ENCODE results near the gene KLHL29. TPM values are rescaled to one million over a fixed set of nuclear protein-coding genes. Genes with fewer than 3 reads are reported as not detected.

The KLHL29 gene
- total RNA-seq, 1 experiment from 2014 or later: 2.4 TPM

- Histone ChIP-seq H2BK20ac (ENCODE audit: low read depth, low read length, poor library complexity, severe bottlenecking) (no peak overlapping the region), H4K5ac (ENCODE audit: insufficient read length, low read depth, low read length) (no peak overlapping the region), H4K8ac (replicated peaks; ENCODE audit: insufficient read length, low read depth, low read length) (no peak overlapping the region), H3K79me1 (ENCODE audit: insufficient read depth, low read depth, low read length, poor library complexity, severe bottlenecking) (no peaks in the 10 kb centered on the region), H3K4me1 (ENCODE audit: insufficient read depth, low read length) (no peaks in the 10 kb centered on the region), H3K56ac (ENCODE audit: insufficient read length, low read depth, low read length) (no peak overlapping the region), H2BK5ac (ENCODE audit: insufficient read length, low read length) (no peak overlapping the region), H3K18ac (ENCODE audit: insufficient read length, low read depth, low read length) (no peak overlapping the region), H3T11ph (ENCODE audit: low read length) (no peak overlapping the region), H3K23ac (ENCODE audit: insufficient read length, low read depth, low read length) (no peak overlapping the region), H3K4me2 (ENCODE audit: insufficient read depth, insufficient read length, low read length) (no peak overlapping the region), H3K9ac (ENCODE audit: extremely low read depth, insufficient read length, low read length) (no peak overlapping the region), H2AFZ (ENCODE audit: low read length) (no peak overlapping the region), H3K79me2 (ENCODE audit: insufficient read depth, low read length) (no peaks in the 10 kb centered on the region), H4K91ac (ENCODE audit: insufficient read length, low read depth, low read length) (no peak overlapping the region), H3K27ac (ENCODE audit: insufficient read length, low read depth, low read length) (no peak overlapping the region), H2AK5ac (ENCODE audit: insufficient read length, low read length) (no peak overlapping the region), H3K23me2 (ENCODE audit: insufficient read length, low read depth, low read length, poor library complexity, severe bottlenecking) (no peaks in the 10 kb centered on the region), H4K20me1 (ENCODE audit: control insufficient read depth, insufficient read depth, insufficient read length) (no peaks in the 10 kb centered on the region), H3K27me3 (ENCODE audit: insufficient read depth, low read length) (no peaks in the 10 kb centered on the region), H2BK15ac (ENCODE audit: low read depth, low read length) (no peak overlapping the region), H3K14ac (ENCODE audit: insufficient read depth, low read length) (no peak overlapping the region), H3K9me3 (ENCODE audit: control insufficient read depth, low read depth, low read length) (no peaks in the 10 kb centered on the region), H2BK120ac (ENCODE audit: low read depth, low read length, poor library complexity, severe bottlenecking) (no peak overlapping the region), H2BK12ac (ENCODE audit: insufficient read length, low read depth, low read length) (no peak overlapping the region), H3K4ac (ENCODE audit: low read depth, low read length) (no peak overlapping the region)
- TF ChIP-seq CTCF (conservative IDR thresholded peaks at IDR 0.05): no peak
- no CpG with 5 or more reads among the region's 10 CpGs for WGBS (ENCODE audit: extremely low coverage, insufficient read length, low lambda C conversion rate)
- H3K27me3 Mint-ChIP-seq (ENCODE audit: low read depth): peaks cover 35% of the 10 kb centered on the region
- peaks cover 2 to 6% of the 10 kb centered on the region in 2 experiments; a peak in 2 of 4 replicates for H3K4me1 Mint-ChIP-seq
- H3K9me3 Mint-ChIP-seq: no peaks in the 10 kb centered on the region
- no peak overlapping the region for H3K4me3 Mint-ChIP-seq
- no peak for DNase-seq
- H3K36me3 Mint-ChIP-seq (ENCODE audit: insufficient read depth in 1 of 3, low read depth in 3 of 3): peaks cover 0 to 4% (median 0%) of the 10 kb centered on the region in 3 experiments; a peak in 1 of 7 replicates
- no peak overlapping the region for H3K27ac Mint-ChIP-seq
These were observed 82.6 kb downstream of the KLHL29 start for GRCh38 chr2:23467618-23468017.
